Lung (tissue), 12 donors: ENCODE data around the gene OSTN. TPM values are rescaled to one million over a fixed set of nuclear protein-coding genes. Genes with fewer than 3 reads are reported as not detected.
"Not testable (repeated sequence)": the region's sequence is repeated elsewhere in the genome, so short reads cannot be mapped to it uniquely, and the experiment has no call there.

Experiments used
- ATAC-seq: fragments of 200-7000 bp; cut with Tn5 transposase; one replicate; pipeline ENCODE4 v1.9.1; 2020; ENCODE audit warnings: moderate number of reproducible peaks; ENCODE audit not compliant: insufficient read depth, low FRiP score
- DNase-seq, 3 donors: peaks; one replicate each; pipeline ENCODE4 v3.0.0-alpha.2; 2013 to 2017
- H3K27ac ChIP-seq, 2 donors: one replicate each; pipeline ENCODE4 v1.5.1; 2013; ENCODE audit warnings: mild to moderate bottlenecking in 2 of 2, moderate library complexity in 2 of 2, control low read depth in 1 of 2, inconsistent platforms in 1 of 2, low read depth in 1 of 2, low read length in 1 of 2
- H3K27me3 ChIP-seq, 3 donors: one replicate each; pipeline ENCODE4 v1.5.1; 2013; ENCODE audit warnings: low read length in 2 of 3; ENCODE audit not compliant: control insufficient read depth in 3 of 3, insufficient read depth in 3 of 3
- H3K36me3 ChIP-seq, 4 donors: one replicate each; pipeline ENCODE4 v1.5.1; 2013; ENCODE audit warnings: low read length in 4 of 4, mild to moderate bottlenecking in 1 of 4, moderate library complexity in 1 of 4; ENCODE audit not compliant: control insufficient read depth in 4 of 4, insufficient read depth in 4 of 4
- H3K4me1 ChIP-seq, 5 donors: one replicate each; pipeline ENCODE4 v1.5.1; 2013; ENCODE audit warnings: low read length in 5 of 5, mild to moderate bottlenecking in 2 of 5, moderate library complexity in 1 of 5; ENCODE audit not compliant: control insufficient read depth in 5 of 5, insufficient read depth in 5 of 5
- H3K4me3 ChIP-seq: one replicate; pipeline ENCODE4 v1.5.1; 2013; ENCODE audit warnings: mild to moderate bottlenecking, control low read depth, moderate library complexity
- H3K9ac ChIP-seq, 2 donors: one replicate each; pipeline ENCODE4 v1.5.1; 2013; ENCODE audit warnings: low read length in 2 of 2, control low read depth in 1 of 2; ENCODE audit not compliant: insufficient read depth in 1 of 2
- H3K9me3 ChIP-seq, 4 donors: one replicate each; pipeline ENCODE4 v1.5.1; 2013; ENCODE audit warnings: low read length in 3 of 4, mild to moderate bottlenecking in 1 of 4, moderate library complexity in 1 of 4; ENCODE audit not compliant: control insufficient read depth in 4 of 4, insufficient read depth in 3 of 4
- WGBS, 2 donors: extraction: QIAGEN DNeasy Blood & Tissue Kit; methylation state at CpG; one replicate each; pipeline ENCODE4 v1.1.7; 2013; 5-methylcytosine and 5-hydroxymethylcytosine counted together
- polyA plus RNA-seq, 2 donors: library from polyadenylated mRNA; stranded (reverse); fragments of 200-250 nt; gene quantifications; one replicate each; pipeline ENCODE4 v1.2.1, GENCODE V29; 2013
- total RNA-seq, 2 donors: library from RNA; depleted of rRNA in 1 of 2; stranded (reverse); fragments of >200 nt in 1 of 2; gene quantifications; one replicate each; pipeline ENCODE4 v1.2.1, GENCODE V29; 2014 to 2021
- TF ChIP-seq, protein P1 (sequence below): IDR thresholded peaks from 2 replicates; pipeline ENCODE4 v1.5.1; 2012; ENCODE audit warnings: mild to moderate bottlenecking; ENCODE audit errors: control extremely low read depth, extremely low read depth
- donor health status: control.
- donor health status: control.
- donor health status: Bipolar disorder and iron deficiency.
- donor health status: healthy.
- donor health status: DM: yes; HTN: yes; CAD: no.

OSTN gene
- total and polyA plus RNA-seq, 4 donors, result not detected

DNA sequence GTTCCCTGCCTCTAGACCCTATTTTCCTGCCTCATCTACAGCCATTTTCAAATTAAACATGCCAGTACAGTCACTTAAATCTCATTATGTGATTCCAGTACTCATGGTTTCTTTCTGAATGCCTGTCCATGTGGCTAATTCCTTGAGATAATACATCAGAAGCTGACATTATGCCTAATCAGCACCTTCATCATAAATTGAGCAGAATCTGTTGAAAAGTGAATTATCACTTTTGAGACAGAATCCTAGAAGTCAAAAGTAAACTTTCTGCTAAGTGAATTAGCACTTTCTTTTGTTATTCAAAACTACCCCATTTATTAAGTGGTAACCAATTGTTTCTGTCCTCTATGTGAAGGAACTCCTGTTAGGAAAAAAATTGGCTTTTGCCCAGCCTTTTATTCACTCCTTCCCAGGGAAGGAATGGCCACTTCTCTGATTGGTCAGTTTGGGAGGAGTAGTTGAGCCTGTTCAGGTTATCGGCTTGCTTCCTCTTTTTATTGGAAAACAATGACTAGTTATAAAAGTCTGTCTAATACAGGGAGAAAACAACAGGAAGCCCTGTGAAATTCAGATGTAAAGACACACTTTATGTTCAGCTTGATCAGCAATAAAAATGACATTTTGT is 40.5 kb downstream of the OSTN start:
- Histone ChIP-seq H3K4me3 (no peak overlapping the region), H3K9ac (no peak overlapping the region), H3K27ac (no peak overlapping the region), H3K36me3 (no peaks in the 10 kb centered on the region), H3K9me3 (no peaks in the 10 kb centered on the region), H3K4me1 (peaks cover 0 to 15% (median 6%) of the 10 kb centered on the region in 5 donors), H3K27me3 (no peaks in the 10 kb centered on the region)
- TF ChIP-seq, protein P1, sequence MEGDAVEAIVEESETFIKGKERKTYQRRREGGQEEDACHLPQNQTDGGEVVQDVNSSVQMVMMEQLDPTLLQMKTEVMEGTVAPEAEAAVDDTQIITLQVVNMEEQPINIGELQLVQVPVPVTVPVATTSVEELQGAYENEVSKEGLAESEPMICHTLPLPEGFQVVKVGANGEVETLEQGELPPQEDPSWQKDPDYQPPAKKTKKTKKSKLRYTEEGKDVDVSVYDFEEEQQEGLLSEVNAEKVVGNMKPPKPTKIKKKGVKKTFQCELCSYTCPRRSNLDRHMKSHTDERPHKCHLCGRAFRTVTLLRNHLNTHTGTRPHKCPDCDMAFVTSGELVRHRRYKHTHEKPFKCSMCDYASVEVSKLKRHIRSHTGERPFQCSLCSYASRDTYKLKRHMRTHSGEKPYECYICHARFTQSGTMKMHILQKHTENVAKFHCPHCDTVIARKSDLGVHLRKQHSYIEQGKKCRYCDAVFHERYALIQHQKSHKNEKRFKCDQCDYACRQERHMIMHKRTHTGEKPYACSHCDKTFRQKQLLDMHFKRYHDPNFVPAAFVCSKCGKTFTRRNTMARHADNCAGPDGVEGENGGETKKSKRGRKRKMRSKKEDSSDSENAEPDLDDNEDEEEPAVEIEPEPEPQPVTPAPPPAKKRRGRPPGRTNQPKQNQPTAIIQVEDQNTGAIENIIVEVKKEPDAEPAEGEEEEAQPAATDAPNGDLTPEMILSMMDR, result no peak
- DNase-seq (no peak), ATAC-seq (no peak)
- 25 to 39% methylated on average over 1 of the region's 1 CpG for WGBS, 2 donors

- peaks cover 0 to 15% (median 6%) of the 10 kb centered on the region in 5 donors for H3K4me1 ChIP-seq
- no peaks in the 10 kb centered on the region for H3K9me3 ChIP-seq
- TF ChIP-seq, protein P1, result no peak
- ATAC-seq (no peak), DNase-seq (no peak)
- H3K36me3 ChIP-seq, result no peaks in the 10 kb centered on the region
- no peak overlapping the region for H3K27ac ChIP-seq
- H3K9ac ChIP-seq, result no peak overlapping the region
- H3K27me3 ChIP-seq, result no peaks in the 10 kb centered on the region
- 83 to 92% methylated on average over 5 of the region's 5 CpGs for WGBS, 2 donors
- no peak overlapping the region for H3K4me3 ChIP-seq
Observed at GRCh38 chr3:191240486-191240885, 41.4 kb downstream of the OSTN start.

DNA sequence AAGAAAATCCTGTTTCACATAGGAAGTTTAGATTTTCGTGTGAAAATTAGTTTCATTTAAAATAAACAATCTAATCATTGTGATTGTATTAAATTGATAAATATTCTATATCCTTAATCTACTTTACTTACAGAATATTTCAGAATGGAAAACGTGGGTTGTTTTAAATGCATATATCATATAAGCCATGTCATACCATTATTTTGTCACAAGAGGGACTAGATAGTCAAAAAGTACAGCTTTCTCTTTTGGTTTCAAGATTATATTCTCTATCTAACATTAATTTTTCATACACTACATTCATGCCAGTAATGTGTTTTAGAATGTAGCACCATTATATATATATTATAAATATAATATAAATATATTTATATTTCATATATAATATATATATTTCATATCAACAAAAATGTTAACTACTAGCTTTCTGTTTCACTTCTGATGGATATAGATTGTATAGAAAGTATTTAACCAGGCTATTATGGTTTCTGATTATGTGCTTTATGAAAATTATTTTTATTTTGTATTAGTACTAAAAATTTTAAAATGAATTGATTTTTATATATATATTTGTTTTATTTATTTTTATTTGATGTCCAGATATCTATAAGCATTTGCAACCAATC is 45.3 kb downstream of the OSTN start:
- H3K36me3 ChIP-seq, result no peaks in the 10 kb centered on the region
- ATAC-seq (no peak), DNase-seq (peak in 2 of 3 donors; percentile 34 to 43)
- no peak overlapping the region for H3K4me3 ChIP-seq
- H3K9me3 ChIP-seq, result no peaks in the 10 kb centered on the region
- no peaks in the 10 kb centered on the region for H3K27me3 ChIP-seq
- TF ChIP-seq, protein P1, result no peak
- H3K9ac ChIP-seq, result no peak overlapping the region
- H3K4me1 ChIP-seq, result no peaks in the 10 kb centered on the region
- WGBS, 2 donors, result 24 to 33% methylated on average over 2 of the region's 2 CpGs
- H3K27ac ChIP-seq, result no peak overlapping the region

- peak; percentile 59 for ATAC-seq
Observed at GRCh38 chr3:191246034-191246433, 47.0 kb downstream of the OSTN start.

More at GRCh38 chr3:191246034-191246433, 47.0 kb downstream of the OSTN start:
- H3K27ac ChIP-seq, H3K9me3 ChIP-seq, H3K4me1 ChIP-seq, H3K9ac ChIP-seq, H3K36me3 ChIP-seq, H3K4me3 ChIP-seq, H3K27me3 ChIP-seq: not testable (repeated sequence)
- peak in 2 of 3 donors; percentile 8 to 34 for DNase-seq
- WGBS, 2 donors, result 29 to 60% methylated on average over 5 of the region's 5 CpGs
